ENCODE results near the gene CCDC188. TPM values are rescaled to one million over a fixed set of nuclear protein-coding genes. Genes with fewer than 3 reads are reported as not detected.

Gene CCDC188
- total RNA-seq, 1 experiment from 2014 or later: not detected

GRCh38 chr22:20182365-20182764 is 31.5 kb upstream of the CCDC188 start:
- no peak overlapping the region for H3K4ac ChIP-seq (ENCODE audit: low read depth, low read length)
- H4K20me1 ChIP-seq (ENCODE audit: control insufficient read depth, insufficient read depth, insufficient read length): peaks cover 3% of the 10 kb centered on the region
- no peak overlapping the region for H2BK12ac ChIP-seq (ENCODE audit: insufficient read length, low read depth, low read length)
- Mint-ChIP-seq H3K27me3 (ENCODE audit: low read depth) (no peaks in the 10 kb centered on the region), H3K4me1 (peaks cover 6 to 13% of the 10 kb centered on the region in 2 experiments), H3K4me3 (no peak overlapping the region), H3K27ac (peak overlapping the region in 1 of 3 experiments; percentile 44; a peak in 1 of 7 replicates), H3K9me3 (no peaks in the 10 kb centered on the region), H3K36me3 (ENCODE audit: insufficient read depth in 1 of 3, low read depth in 3 of 3) (no peaks in the 10 kb centered on the region)
- no peak overlapping the region for H3K23ac ChIP-seq (ENCODE audit: insufficient read length, low read depth, low read length)
- H2AFZ ChIP-seq (ENCODE audit: low read length): no peak overlapping the region
- H3K23me2 ChIP-seq (ENCODE audit: insufficient read length, low read depth, low read length, poor library complexity, severe bottlenecking): no peaks in the 10 kb centered on the region
- H3K14ac ChIP-seq (ENCODE audit: insufficient read depth, low read length): no peak overlapping the region; the same call in 1 of the 2 replicates
- no peak overlapping the region for H2BK15ac ChIP-seq (ENCODE audit: low read depth, low read length)
- no peak overlapping the region for H3K27ac ChIP-seq (ENCODE audit: insufficient read length, low read depth, low read length)
- H4K91ac ChIP-seq (ENCODE audit: insufficient read length, low read depth, low read length): no peak overlapping the region
- H2BK5ac ChIP-seq (ENCODE audit: insufficient read length, low read length): no peak overlapping the region
- H2BK20ac ChIP-seq (ENCODE audit: low read depth, low read length, poor library complexity, severe bottlenecking): no peak overlapping the region
- H4K5ac ChIP-seq (ENCODE audit: insufficient read length, low read depth, low read length): no peak overlapping the region
- no peak overlapping the region for H2BK120ac ChIP-seq (ENCODE audit: low read depth, low read length, poor library complexity, severe bottlenecking)
- no CpG with 5 or more reads among the region's 9 CpGs for WGBS (ENCODE audit: extremely low coverage, insufficient read length, low lambda C conversion rate)
- no peak for DNase-seq
- no peak overlapping the region for H3K18ac ChIP-seq (ENCODE audit: insufficient read length, low read depth, low read length)
- H3K79me2 ChIP-seq (ENCODE audit: insufficient read depth, low read length): no peaks in the 10 kb centered on the region
- H3T11ph ChIP-seq (ENCODE audit: low read length): no peak overlapping the region
- H3K9ac ChIP-seq (ENCODE audit: extremely low read depth, insufficient read length, low read length): no peak overlapping the region
- no peak overlapping the region for H2AK5ac ChIP-seq (ENCODE audit: insufficient read length, low read length)
- no peaks in the 10 kb centered on the region for H3K79me1 ChIP-seq (ENCODE audit: insufficient read depth, low read depth, low read length, poor library complexity, severe bottlenecking)
- no peak overlapping the region for H3K56ac ChIP-seq (ENCODE audit: insufficient read length, low read depth, low read length)
- no peak for TF ChIP-seq CTCF (conservative IDR thresholded peaks at IDR 0.05)
- H3K27me3 ChIP-seq (ENCODE audit: insufficient read depth, low read length): no peaks in the 10 kb centered on the region
- H3K9me3 ChIP-seq (ENCODE audit: control insufficient read depth, low read depth, low read length): no peaks in the 10 kb centered on the region
- H4K8ac ChIP-seq (replicated peaks; ENCODE audit: insufficient read length, low read depth, low read length): no peak overlapping the region
- no peaks in the 10 kb centered on the region for H3K4me1 ChIP-seq (ENCODE audit: insufficient read depth, low read length)
- H3K4me2 ChIP-seq (ENCODE audit: insufficient read depth, insufficient read length, low read length): no peak overlapping the region

Measured in H9 (cell line).